HG02885 (cell line): ENCODE measurements around the gene PRR29.

Experiments
- ATAC-seq: cut with Tn5 transposase; IDR thresholded peaks from one replicate; pipeline ENCODE4 v1.9.1; 2021; ENCODE audit warnings: mild to moderate bottlenecking; ENCODE audit not compliant: unreplicated experiment, poor library complexity

The PRR29 gene

DNA sequence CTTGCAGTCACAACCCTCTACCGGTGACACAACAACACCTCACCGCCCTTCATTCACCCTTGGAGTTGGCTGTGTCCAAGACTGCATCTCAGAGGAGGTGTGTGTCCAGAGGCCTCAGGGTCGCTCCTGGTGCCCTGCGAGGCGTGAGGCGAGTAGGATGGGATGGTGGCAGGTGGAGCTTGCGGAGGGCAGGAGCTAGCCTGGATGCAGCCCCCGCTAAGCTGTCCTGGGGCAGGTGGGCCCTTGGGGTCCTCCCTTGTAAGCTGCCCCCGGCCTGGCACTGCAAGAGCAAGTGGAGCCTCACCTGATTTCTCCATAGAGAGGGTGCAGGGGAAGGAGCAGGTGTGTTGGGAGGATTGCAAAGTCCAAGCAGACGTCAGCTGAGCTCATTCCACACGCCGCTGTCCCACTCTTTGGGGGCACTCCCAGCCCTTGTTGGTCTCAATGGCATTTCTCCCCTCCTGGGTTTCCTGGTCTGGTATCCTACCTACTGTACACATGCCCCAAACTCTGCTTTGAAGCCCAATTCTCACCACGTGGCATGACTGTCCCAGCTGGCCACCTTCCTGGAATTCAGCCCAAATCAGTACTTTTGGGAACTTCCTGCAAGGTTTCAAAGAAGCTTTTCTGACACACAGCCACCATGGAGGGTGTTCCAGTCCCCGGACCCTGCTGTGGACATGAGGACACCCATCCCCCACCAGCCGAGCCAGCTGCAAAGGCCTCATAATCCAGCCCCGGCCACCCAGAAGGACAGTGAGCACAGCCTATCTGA, 40.4 kb downstream of the PRR29 start:
- ATAC-seq: no peak

DNA sequence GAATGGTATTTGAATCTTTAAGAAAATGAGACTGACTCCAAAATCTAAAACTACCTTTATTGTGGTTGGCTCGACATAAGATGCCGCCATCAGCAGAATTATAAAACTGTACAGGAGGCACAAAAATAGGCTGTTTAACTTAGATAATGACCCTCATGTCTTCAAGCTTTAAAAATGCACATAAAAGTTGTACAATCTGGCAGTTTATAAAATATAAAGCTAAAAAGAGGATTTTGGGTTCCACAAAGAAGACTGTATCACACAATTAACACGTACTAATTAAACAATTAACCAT, 40.9 kb downstream of the PRR29 start:
- ATAC-seq: no peak

DNA sequence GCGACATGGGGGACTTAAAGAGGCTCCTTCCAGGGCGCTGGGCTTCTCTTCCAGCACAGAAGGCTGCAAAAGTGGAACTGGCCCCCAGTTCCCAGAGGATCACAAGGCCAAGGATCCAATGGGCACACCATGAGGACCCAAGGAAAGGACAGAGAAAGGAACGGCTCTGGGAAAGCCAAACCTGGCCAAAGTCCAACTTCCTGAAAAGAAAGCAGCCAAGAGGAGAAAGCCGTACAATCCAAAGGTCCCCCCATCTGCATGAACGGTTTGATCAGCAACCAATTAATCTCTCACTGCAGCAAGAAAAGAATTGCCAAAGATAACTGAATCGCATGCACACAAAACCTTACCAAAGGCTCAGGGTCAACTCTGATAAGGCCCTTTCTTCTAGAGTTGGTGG, 42.1 kb downstream of the PRR29 start:
- no peak for ATAC-seq

DNA sequence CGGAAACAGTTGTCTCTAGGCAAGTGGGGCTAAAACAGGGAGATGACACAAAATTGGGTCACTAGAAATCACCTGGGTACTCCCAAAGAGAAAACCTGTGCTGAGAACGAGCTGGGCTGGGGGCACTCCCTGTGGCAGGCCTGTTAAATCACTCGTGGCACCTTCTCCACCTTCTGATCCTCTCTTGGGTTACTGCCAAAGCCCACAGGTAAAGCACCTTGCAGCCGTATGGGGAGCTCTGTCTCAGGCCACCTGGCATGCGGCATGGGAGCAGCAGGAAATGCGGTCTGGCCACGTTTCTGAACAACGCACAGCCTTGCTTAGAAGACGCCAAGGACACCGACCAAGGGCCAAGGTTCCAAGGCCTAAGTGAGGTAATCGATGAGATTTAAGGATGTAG, 43.8 kb downstream of the PRR29 start:
- ATAC-seq: no peak

DNA sequence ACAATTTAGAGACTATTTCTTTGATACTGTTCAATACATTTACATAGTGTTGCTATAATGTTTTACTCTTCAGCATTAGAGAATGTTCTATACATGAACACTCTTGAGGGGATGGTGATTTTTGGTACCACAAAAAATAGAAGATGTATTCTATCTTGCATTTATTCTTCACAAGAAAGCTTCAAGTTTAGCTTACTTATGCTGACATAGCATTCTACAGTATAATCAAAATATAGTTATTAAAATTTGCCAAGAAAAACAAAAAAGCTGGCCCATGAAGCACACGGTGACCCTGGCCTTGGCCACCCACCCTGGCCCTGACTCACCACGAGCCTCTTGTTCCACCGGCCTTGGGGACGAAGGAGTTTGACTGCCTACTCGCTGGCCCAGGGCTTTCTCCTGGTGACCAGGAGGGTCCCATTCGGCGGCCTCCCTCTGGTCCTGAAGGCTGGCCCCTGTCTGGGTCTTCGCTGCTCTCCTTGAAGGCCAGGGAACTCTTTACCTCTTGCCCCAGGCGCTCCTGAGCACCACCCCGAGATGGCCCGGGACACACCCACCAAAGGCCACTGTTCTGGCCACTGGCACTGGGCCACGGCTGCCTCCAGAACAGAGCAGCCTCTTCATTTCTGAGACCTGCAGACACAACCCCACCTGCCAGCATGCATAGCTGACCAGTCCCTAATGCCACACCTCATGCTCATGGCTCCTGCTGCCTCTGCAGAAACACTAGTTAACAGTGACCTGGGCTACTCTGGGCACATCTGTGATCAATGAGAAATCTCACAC, 44.7 kb downstream of the PRR29 start:
- ATAC-seq: no peak

DNA sequence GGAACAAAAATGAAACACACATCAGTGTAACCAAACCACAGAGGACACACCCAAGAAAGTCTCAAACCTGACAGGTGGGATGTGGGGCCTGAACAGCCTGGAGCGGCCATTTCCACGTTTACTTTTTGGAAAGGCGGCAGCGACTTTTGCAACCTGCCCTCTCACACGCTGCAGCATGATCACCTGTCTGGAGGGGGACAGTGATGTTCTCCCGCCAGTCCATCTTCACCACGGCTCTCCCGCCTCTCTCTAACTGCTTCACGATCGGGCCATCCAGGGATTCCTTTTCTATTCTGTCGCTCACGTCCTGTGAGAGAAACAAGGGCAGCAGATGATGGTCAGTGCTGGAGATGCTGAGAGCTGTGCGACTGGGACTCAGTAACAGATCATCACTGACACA, 47.0 kb downstream of the PRR29 start:
- ATAC-seq: no peak

DNA sequence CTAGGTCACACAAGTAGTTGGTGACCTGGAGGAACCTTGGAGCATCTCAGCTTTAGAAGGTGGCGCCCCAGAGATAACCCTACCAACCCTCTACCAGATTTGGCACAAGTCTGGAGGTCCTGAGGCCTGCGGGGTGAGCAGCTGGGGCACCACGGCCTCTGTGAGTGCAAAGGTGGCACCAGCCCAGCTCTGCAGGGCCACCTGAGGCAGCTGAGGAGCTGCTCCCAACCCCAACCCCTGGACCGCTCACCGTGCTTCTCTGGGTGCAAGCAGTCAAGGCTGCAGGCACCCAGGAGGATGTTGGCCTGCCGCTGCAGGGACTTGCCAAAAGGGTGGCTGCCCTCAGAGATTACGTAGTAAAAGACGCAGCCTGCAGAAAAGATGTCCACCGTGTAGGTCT, 50.7 kb downstream of the PRR29 start:
- no peak for ATAC-seq

DNA sequence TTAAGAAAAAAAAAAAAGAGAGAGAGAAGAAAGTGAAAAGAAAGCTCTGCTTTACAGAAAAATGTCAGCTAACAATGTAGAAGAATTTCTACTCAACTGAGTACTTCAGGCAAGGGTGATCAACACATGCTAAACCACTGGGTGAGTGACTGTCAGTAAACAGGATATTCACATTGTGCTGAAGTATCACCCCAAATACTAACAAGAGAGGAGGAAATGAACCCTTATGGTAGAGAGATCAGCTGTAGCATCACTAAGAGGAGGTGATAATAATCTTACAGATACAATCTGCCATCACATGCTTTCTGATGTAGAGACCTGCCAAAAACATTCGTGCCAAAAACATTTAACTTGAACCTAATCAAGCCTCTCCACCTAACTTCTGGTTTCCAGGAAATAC, 53.0 kb downstream of the PRR29 start:
- no peak for ATAC-seq

DNA sequence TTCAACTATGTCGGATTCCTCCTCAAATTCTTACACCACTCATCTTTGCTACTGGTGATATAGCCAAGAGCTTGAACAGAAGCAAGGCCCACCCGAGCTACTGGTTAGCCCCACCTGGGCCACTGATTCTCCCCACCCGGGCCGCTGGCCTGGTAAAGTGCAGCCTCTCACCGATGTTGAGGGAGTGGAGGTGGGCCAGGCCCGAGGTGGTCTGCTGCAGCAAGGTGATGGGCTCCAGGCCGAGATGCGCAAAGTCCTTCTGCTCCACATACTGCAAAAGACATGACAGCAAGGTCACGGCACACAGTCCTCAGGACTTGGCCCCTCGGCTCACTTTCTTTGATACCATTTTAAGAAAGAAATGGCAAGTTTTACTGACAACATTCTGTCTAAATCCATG, 55.0 kb downstream of the PRR29 start:
- ATAC-seq: no peak
